IMR-90 (cell line): ENCODE data around the gene KDM3A. TPM values are rescaled to one million over a fixed set of nuclear protein-coding genes. Genes with fewer than 3 reads are reported as not detected.

Experiments used
- ATAC-seq: fragments of 200-7000 bp; cut with Tn5 transposase; 2 replicates; pipeline ENCODE4 v1.9.1; 2020; ENCODE audit warnings: low read depth, mild to moderate bottlenecking, moderate library complexity
- BruUV-seq: library from RNA; stranded (reverse); fragments of 400-500 nt; replicated peaks from 2 replicates; lab custom pipeline; 2021; lab: Mats Ljungman, UMichigan
- CTCF ChIA-PET: fragments of 300-600 bp; formaldehyde crosslinking; extraction: SDS; loops from one replicate; lab custom pipeline; 2021; ENCODE audit warnings: antibody characterized with exemption; lab: Yijun Ruan, JAX
- POLR2A ChIA-PET: fragments of 300-600 bp; sonication (Branson Sonifier 250); formaldehyde crosslinking; loops from one replicate; lab custom pipeline; 2022; ENCODE audit warnings: antibody characterized with exemption; ENCODE audit not compliant: unreplicated experiment; lab: Charles Lee
- DNase-seq: peaks from one replicate; pipeline ENCODE4 v3.0.0; 2013
- H2AFZ ChIP-seq: replicated peaks from 2 replicates; pipeline ENCODE3; 2013; ENCODE audit warnings: low read length, mild to moderate bottlenecking; ENCODE audit not compliant: poor library complexity
- H2AK5ac ChIP-seq: 2 replicates; pipeline ENCODE4 v1.6.1; 2013; ENCODE audit warnings: low read depth, low read length, inconsistent platforms
- H2AK9ac ChIP-seq: replicated peaks from 2 replicates; pipeline ENCODE3; 2013; ENCODE audit warnings: mild to moderate bottlenecking, low read depth, low read length, moderate library complexity; ENCODE audit not compliant: poor library complexity
- H2BK120ac ChIP-seq: 2 replicates; pipeline ENCODE4 v1.6.1; 2013; ENCODE audit warnings: low read depth, low read length, inconsistent platforms
- H2BK15ac ChIP-seq: 3 replicates; pipeline ENCODE4 v1.6.1; 2013; ENCODE audit warnings: low read depth, low read length, inconsistent platforms
- H2BK20ac ChIP-seq: 2 replicates; pipeline ENCODE4 v1.6.1; 2013; ENCODE audit warnings: low read depth, mild to moderate bottlenecking, inconsistent platforms, low read length, moderate library complexity
- H2BK5ac ChIP-seq: 2 replicates; pipeline ENCODE4 v1.6.1; 2013; ENCODE audit warnings: mild to moderate bottlenecking, low read depth, low read length, inconsistent platforms; ENCODE audit not compliant: poor library complexity, severe bottlenecking
- H3K14ac ChIP-seq: replicated peaks from 2 replicates; pipeline ENCODE4 v1.6.1; 2013; ENCODE audit warnings: low read depth, low read length, inconsistent platforms
- H3K18ac ChIP-seq: 2 replicates; pipeline ENCODE4 v1.6.1; 2013; ENCODE audit warnings: low read depth, low read length, control low read depth
- H3K23ac ChIP-seq: 2 replicates; pipeline ENCODE4 v1.6.1; 2013; ENCODE audit warnings: low read depth, low read length, inconsistent platforms
- H3K27ac ChIP-seq: 2 replicates; pipeline ENCODE4 v1.5.1; 2013; ENCODE audit warnings: mild to moderate bottlenecking, control low read depth, low read length; ENCODE audit not compliant: insufficient read depth
- H3K27me3 ChIP-seq: 2 replicates; pipeline ENCODE4 v1.6.1; 2013; ENCODE audit warnings: low read length; ENCODE audit not compliant: control insufficient read depth, insufficient read depth
- H3K36me3 ChIP-seq: 2 replicates; pipeline ENCODE4 v1.6.1; 2013; ENCODE audit warnings: low read length, mixed read lengths; ENCODE audit not compliant: control insufficient read depth, insufficient read depth
- H3K4ac ChIP-seq: 2 replicates; pipeline ENCODE4 v1.6.1; 2013; ENCODE audit warnings: low read depth, low read length, inconsistent platforms
- H3K4me1 ChIP-seq: 2 replicates; pipeline ENCODE4 v1.6.1; 2013; ENCODE audit warnings: low read length, mixed read lengths; ENCODE audit not compliant: control insufficient read depth, insufficient read depth
- H3K4me2 ChIP-seq: 2 replicates; pipeline ENCODE4 v1.6.1; 2013; ENCODE audit warnings: low read depth, mild to moderate bottlenecking, control low read depth, low read length, moderate library complexity
- H3K4me3 ChIP-seq: 2 replicates; pipeline ENCODE4 v1.5.1; 2013; ENCODE audit warnings: low read depth, mild to moderate bottlenecking, control low read depth, low read length, moderate library complexity; ENCODE audit not compliant: insufficient read depth
- H3K56ac ChIP-seq: 2 replicates; pipeline ENCODE4 v1.6.1; 2013; ENCODE audit warnings: low read length, inconsistent platforms; ENCODE audit not compliant: insufficient read depth; ENCODE audit errors: extremely low read depth
- H3K79me1 ChIP-seq, 2 experiments: 2 replicates each; pipeline ENCODE4 v1.6.1; 2013; ENCODE audit warnings: low read length in 2 of 2, inconsistent platforms in 1 of 2, low read depth in 1 of 2
- H3K9ac ChIP-seq: 2 replicates; pipeline ENCODE4 v1.6.1; 2013; ENCODE audit warnings: low read depth, low read length, control low read depth
- H3K9me1 ChIP-seq: 2 replicates; pipeline ENCODE4 v1.6.1; 2013; ENCODE audit warnings: low read length, inconsistent platforms; ENCODE audit not compliant: insufficient read depth
- H3K9me3 ChIP-seq: 2 replicates; pipeline ENCODE4 v1.6.1; 2013; ENCODE audit warnings: low read length; ENCODE audit not compliant: control insufficient read depth, insufficient read depth
- H4K20me1 ChIP-seq: 2 replicates; pipeline ENCODE4 v1.6.1; 2013; ENCODE audit warnings: low read length, inconsistent platforms; ENCODE audit not compliant: insufficient read depth
- H4K5ac ChIP-seq: 2 replicates; pipeline ENCODE4 v1.6.1; 2013; ENCODE audit warnings: mild to moderate bottlenecking, low read depth, low read length, control low read depth
- H4K8ac ChIP-seq, 2 experiments: 2 replicates each; pipeline ENCODE4 v1.6.1; 2013; ENCODE audit warnings: low read depth in 2 of 2, low read length in 2 of 2, control low read depth in 1 of 2, inconsistent platforms in 1 of 2
- H4K91ac ChIP-seq: 2 replicates; pipeline ENCODE4 v1.6.1; 2013; ENCODE audit warnings: low read depth, low read length, inconsistent platforms; ENCODE audit not compliant: insufficient read depth
- BHLHE40 ChIP-seq: fragments of 150-350 bp; IDR thresholded peaks from 2 replicates; pipeline ENCODE4 v1.6.1; 2016; ENCODE audit warnings: mild to moderate bottlenecking, low read depth, low read length
- CEBPB ChIP-seq: IDR thresholded peaks from 2 replicates; pipeline ENCODE4 v1.6.1; 2012; ENCODE audit warnings: low read depth, low read length, improper control_type of control experiment
- CHD1 ChIP-seq: IDR thresholded peaks from 2 replicates; pipeline ENCODE4 v1.6.1; 2012; ENCODE audit warnings: low read depth, low read length, improper control_type of control experiment
- CTCF ChIP-seq: conservative IDR thresholded peaks from 2 replicates; pipeline ENCODE4 v1.5.1; 2012; ENCODE audit warnings: mild to moderate bottlenecking, low read depth, low read length, improper control_type of control experiment
- FOS ChIP-seq: fragments of 150-350 bp; IDR thresholded peaks from 2 replicates; pipeline ENCODE4 v1.6.1; 2016; ENCODE audit warnings: low read depth, low read length
- MAFK ChIP-seq: IDR thresholded peaks from 2 replicates; pipeline ENCODE4 v1.6.1; 2012; ENCODE audit warnings: low read depth, low read length, improper control_type of control experiment
- MAZ ChIP-seq: IDR thresholded peaks from 2 replicates; pipeline ENCODE4 v1.6.1; 2012; ENCODE audit warnings: low read depth, mild to moderate bottlenecking, low read length, improper control_type of control experiment, moderate library complexity, borderline replicate concordance
- NFE2L2 ChIP-seq: fragments of 150-350 bp; IDR thresholded peaks from 2 replicates; pipeline ENCODE4 v1.6.1; 2016; ENCODE audit warnings: low read depth, mild to moderate bottlenecking, low read length
- POLR2A ChIP-seq: IDR thresholded peaks from 2 replicates; pipeline ENCODE4 v1.6.1; 2012; ENCODE audit warnings: mild to moderate bottlenecking, low read depth, low read length
- RAD21 ChIP-seq: IDR thresholded peaks from 2 replicates; pipeline ENCODE4 v1.6.1; 2012; ENCODE audit warnings: low read length, improper control_type of control experiment
- RCOR1 ChIP-seq: IDR thresholded peaks from 2 replicates; pipeline ENCODE4 v1.6.1; 2012; ENCODE audit warnings: mild to moderate bottlenecking, low read length, improper control_type of control experiment; ENCODE audit not compliant: insufficient replicate concordance
- RFX5 ChIP-seq: IDR thresholded peaks from 2 replicates; pipeline ENCODE4 v1.8.0; 2012; ENCODE audit warnings: low read depth, mild to moderate bottlenecking, low read length, moderate library complexity
- SMC3 ChIP-seq: fragments of 150-350 bp; IDR thresholded peaks from 2 replicates; pipeline ENCODE4 v1.6.1; 2016; ENCODE audit warnings: low read depth, mild to moderate bottlenecking, antibody characterized with exemption, low read length, moderate library complexity
- USF2 ChIP-seq: fragments of 150-350 bp; IDR thresholded peaks from 2 replicates; pipeline ENCODE4 v1.6.1; 2017; ENCODE audit warnings: mild to moderate bottlenecking, antibody characterized with exemption, low read length, low read depth
- WGBS, 2 experiments: methylation state at CpG; one replicate each; pipeline versions ENCODE4 v1.1.5 to v1.1.7; 2013; ENCODE audit warnings: missing lambda C conversion rate in 2 of 2; ENCODE audit not compliant: insufficient read length in 1 of 2; ENCODE audit errors: extremely low coverage in 2 of 2; 5-methylcytosine and 5-hydroxymethylcytosine counted together
- dilution Hi-C: fragments of 300-500 bp; cut with HindIII; formaldehyde crosslinking; loops from one replicate; pipeline ENCODE4 v1.14.3; 2018; ENCODE audit warnings: low sequenced_read_pairs; ENCODE audit not compliant: unreplicated experiment
- in situ Hi-C: fragments of 300-500 bp; cut with MboI; formaldehyde crosslinking; loops from 3 replicates; pipeline ENCODE4 v1.14.3; 2019; ENCODE audit warnings: low sequenced_read_pairs, inconsistent platforms, mixed read lengths
- intact Hi-C: fragments of 100-400 bp; cut with micrococcal nuclease; formaldehyde crosslinking; loops from 2 replicates; pipeline ENCODE4 v1.10.0; 2022
- polyA plus RNA-seq, 3 experiments: library from polyadenylated mRNA; depleted of rRNA; stranded (reverse); fragments of >200 nt; gene quantifications; 2 replicates each; pipeline ENCODE4 v1.2.3, GENCODE V29; 2012; ENCODE audit warnings: low replicate concordance in 1 of 3
- total RNA-seq: library from RNA; depleted of rRNA; stranded (reverse); fragments of >200 nt; gene quantifications from 2 replicates; pipeline ENCODE4 v1.2.3, GENCODE V29; 2012
- TF ChIP-seq, protein P1 (sequence below): fragments of 150-350 bp; IDR thresholded peaks from 2 replicates; pipeline ENCODE4 v1.6.1; 2016; ENCODE audit warnings: low read depth, mild to moderate bottlenecking, low read length, moderate library complexity, borderline replicate concordance

KDM3A gene
- total and polyA plus RNA-seq, 2 of the 4 experiments (the other 2 are of a cell fraction), result 24.8 to 33.3 TPM

DNA sequence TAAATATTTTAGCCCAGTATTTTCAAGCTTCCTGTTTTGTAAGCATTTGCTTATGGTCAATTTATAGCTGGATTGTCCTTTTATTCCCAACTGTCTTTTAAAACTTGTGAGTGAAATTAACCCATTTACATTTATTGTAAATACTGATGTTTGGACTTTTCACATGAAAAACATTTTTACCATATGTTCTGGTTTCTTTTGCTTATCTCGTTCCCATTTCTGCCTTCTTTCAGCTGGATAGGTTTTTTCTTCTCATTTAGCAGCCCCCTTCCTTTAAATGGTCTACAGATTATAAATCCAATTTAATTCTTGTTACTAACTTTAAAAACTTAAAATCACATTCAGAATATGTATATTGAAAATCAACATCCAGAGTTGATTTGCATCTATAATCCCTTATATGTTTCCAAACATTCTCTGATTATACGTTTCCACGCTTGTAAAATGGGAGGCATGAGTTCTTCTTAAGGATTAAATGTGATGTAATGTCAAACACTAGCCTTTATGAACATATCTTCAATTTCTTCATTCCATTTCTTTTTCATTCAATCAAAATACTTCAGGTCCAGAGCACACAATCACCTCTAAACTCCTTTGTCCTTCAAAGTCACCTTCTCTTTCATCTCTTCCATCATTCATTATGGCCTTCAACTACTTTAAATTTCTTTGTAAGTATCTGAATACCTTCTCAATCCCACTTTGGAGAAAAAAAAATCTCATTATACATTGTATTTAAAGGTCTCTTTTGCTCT, 1.1 kb upstream of the KDM3A start:
- ATAC-seq (no peak), DNase-seq (no peak)
- H3K9ac ChIP-seq, result no peak overlapping the region
- peaks cover 31% of the 10 kb centered on the region for H4K20me1 ChIP-seq
- no peak overlapping the region for H2AK5ac ChIP-seq
- no CpG with 5 or more reads among the region's 3 CpGs for WGBS, 2 experiments
- ChIA-PET POLR2A (no interaction called here), CTCF (no interaction called here)
- peak overlapping the region; percentile 45; the same call in 1 of the 3 replicates for H2BK15ac ChIP-seq
- H3K9me3 ChIP-seq, result no peaks in the 10 kb centered on the region
- H4K8ac ChIP-seq, result peak overlapping the region; percentile 68 to 77
- in situ Hi-C loops, result no loop called here
- H2AFZ ChIP-seq, result no peak overlapping the region
- no peak overlapping the region for H3K4me3 ChIP-seq
- no peak overlapping the region for H3K4me2 ChIP-seq
- H2AK9ac ChIP-seq, result no peak overlapping the region
- no peak overlapping the region for H3K14ac ChIP-seq
- no peak overlapping the region for H4K91ac ChIP-seq
- no peak overlapping the region for H2BK20ac ChIP-seq
- H2BK5ac ChIP-seq, result peak overlapping the region; percentile 0
- H3K9me1 ChIP-seq, result no peaks in the 10 kb centered on the region; the same call in 1 of the 2 replicates
- no peak overlapping the region for H3K18ac ChIP-seq
- peaks cover 0 to 30% of the 10 kb centered on the region in 2 experiments; a peak in 2 of 4 replicates for H3K79me1 ChIP-seq
- no peak overlapping the region for H2BK120ac ChIP-seq
- no peak overlapping the region for H3K27ac ChIP-seq
- no peak overlapping the region for H3K23ac ChIP-seq
- H4K5ac ChIP-seq, result peak overlapping the region; percentile 38; the same call in 1 of the 2 replicates
- H3K4me1 ChIP-seq, result 0 out of 2 replicates have a peak, but pooled peaks cover 3% of the 10 kb centered on the region
- dilution Hi-C loops, result no loop called here
- peaks cover 11% of the 10 kb centered on the region for H3K36me3 ChIP-seq
- H3K56ac ChIP-seq, result no peak overlapping the region
- H3K4ac ChIP-seq, result no peak overlapping the region
- no peaks in the 10 kb centered on the region for H3K27me3 ChIP-seq
- no TSS peak for BruUV-seq
- intact Hi-C loops, result loop anchor here (1.0 to 5.0 kb wide), 3 partner anchors 37 to 245 kb away; partner anchors contain the start of genes CHMP3 and IMMT
- TF ChIP-seq CHD1 (no peak), CEBPB (no peak), USF2 (no peak), CTCF (no peak), MAFK (no peak), POLR2A (no peak), NFE2L2 (no peak), RCOR1 (no peak), MAZ (no peak), BHLHE40 (no peak), RAD21 (no peak), FOS (no peak), SMC3 (no peak), RFX5 (no peak)
- TF ChIP-seq, protein P1, sequence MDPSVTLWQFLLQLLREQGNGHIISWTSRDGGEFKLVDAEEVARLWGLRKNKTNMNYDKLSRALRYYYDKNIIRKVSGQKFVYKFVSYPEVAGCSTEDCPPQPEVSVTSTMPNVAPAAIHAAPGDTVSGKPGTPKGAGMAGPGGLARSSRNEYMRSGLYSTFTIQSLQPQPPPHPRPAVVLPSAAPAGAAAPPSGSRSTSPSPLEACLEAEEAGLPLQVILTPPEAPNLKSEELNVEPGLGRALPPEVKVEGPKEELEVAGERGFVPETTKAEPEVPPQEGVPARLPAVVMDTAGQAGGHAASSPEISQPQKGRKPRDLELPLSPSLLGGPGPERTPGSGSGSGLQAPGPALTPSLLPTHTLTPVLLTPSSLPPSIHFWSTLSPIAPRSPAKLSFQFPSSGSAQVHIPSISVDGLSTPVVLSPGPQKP, result no peak
